Fibroblast of the aortic adventitia (primary cell): ENCODE measurements around the gene ABCG2. TPM values are rescaled to one million over a fixed set of nuclear protein-coding genes. Genes with fewer than 3 reads are reported as not detected.
A peak's percentile ranks its signal among the peaks of the same experiment; 100 is the strongest.
"Not testable (repeated sequence)": the region's sequence is repeated elsewhere in the genome, so short reads cannot be mapped to it uniquely, and the experiment has no call there.

Experiments used
- DNase-seq: peaks from one replicate; pipeline ENCODE4 v3.0.0-alpha.2; 2010; ENCODE audit warnings: low read depth
- H3K4me3 ChIP-seq: 2 replicates; pipeline ENCODE4 v1.5.1; 2011; ENCODE audit warnings: low read depth, mild to moderate bottlenecking, control low read depth, low read length, moderate library complexity
- CTCF ChIP-seq: IDR thresholded peaks from 2 replicates; pipeline ENCODE4 v1.5.1; 2011; ENCODE audit warnings: mild to moderate bottlenecking, low read length, control low read depth, inconsistent platforms; ENCODE audit not compliant: insufficient read depth
- total RNA-seq: library from RNA; depleted of rRNA; stranded (reverse); fragments of >200 nt; gene quantifications from 2 replicates; pipeline ENCODE4 v1.2.3, GENCODE V29; 2012; ENCODE audit warnings: low replicate concordance

The ABCG2 gene
- total RNA-seq, 1 donor, result 7.0 TPM

GRCh38 chr4:88158038-88158488 lies 376 bp downstream of the ABCG2 start:
- H3K4me3 ChIP-seq, result peak overlapping the region; percentile 80
- no peak for TF ChIP-seq CTCF
- DNase-seq, result no peak

GRCh38 chr4:88152331-88152730 lies 6.1 kb downstream of the ABCG2 start:
- not testable (repeated sequence) for H3K4me3 ChIP-seq

GRCh38 chr4:88148560-88148959 lies 9.9 kb downstream of the ABCG2 start:
- DNase-seq, result no peak
- TF ChIP-seq CTCF, result no peak
- no peak overlapping the region for H3K4me3 ChIP-seq

More at GRCh38 chr4:88152331-88152730, 6.1 kb downstream of the ABCG2 start:
- DNase-seq, result not testable (repeated sequence)

GRCh38 chr4:88147799-88148217 lies 10.6 kb downstream of the ABCG2 start:
- DNase-seq, result no peak
- H3K4me3 ChIP-seq, result no peak overlapping the region
- no peak for TF ChIP-seq CTCF

- TF ChIP-seq CTCF, result no peak
- no peak for DNase-seq
- no peak overlapping the region for H3K4me3 ChIP-seq
Observed at GRCh38 chr4:88146891-88147290, 11.5 kb downstream of the ABCG2 start.

GRCh38 chr4:88144866-88145300 lies 13.6 kb downstream of the ABCG2 start:
- no peak for DNase-seq
- no peak overlapping the region for H3K4me3 ChIP-seq
- no peak for TF ChIP-seq CTCF

GRCh38 chr4:88144048-88144447 lies 14.4 kb downstream of the ABCG2 start:
- no peak for TF ChIP-seq CTCF
- no peak overlapping the region for H3K4me3 ChIP-seq
- no peak for DNase-seq
